Measurements from ENCODE around the gene PNMA6E. TPM values are rescaled to one million over a fixed set of nuclear protein-coding genes. Genes with fewer than 3 reads are reported as not detected.

Gene PNMA6E
- total RNA-seq, 6 experiments from 2014 or later: not detected

- Histone ChIP-seq H3K4me1 (peaks cover 0 to 4% (median 0%) of the 10 kb centered on the region in 4 donors), H3K27me3 (no peaks in the 10 kb centered on the region), H3K9me3 (no peaks in the 10 kb centered on the region), H3K4me3 (no peak overlapping the region), H3K36me3 (no peaks in the 10 kb centered on the region), H3K27ac (no peak overlapping the region)
- intact Hi-C loops (cut with DNase I): no loop called here
- no peak for ATAC-seq
- 92% methylated on average over 3 of the region's 6 CpGs for WGBS (ENCODE audit: insufficient coverage, low coverage, low lambda C conversion rate, missing lambda C conversion rate)
- TF ChIP-seq POLR2A (IDR thresholded peaks at IDR 0.05): no peak
- TF ChIP-seq CTCF (IDR thresholded peaks at IDR 0.05): no peak
- no peak for DNase-seq
Measured at GRCh38 chrX:153384390-153384789, 16.8 kb downstream of the PNMA6E start.

GRCh38 chrX:153382563-153383482 is 18.3 kb downstream of the PNMA6E start:
- DNase-seq (no peak), ATAC-seq (no peak)
- Histone ChIP-seq H3K36me3 (no peaks in the 10 kb centered on the region), H3K4me1 (peaks cover 0 to 4% (median 0%) of the 10 kb centered on the region in 4 donors), H3K27me3 (no peaks in the 10 kb centered on the region), H3K27ac (no peak overlapping the region), H3K9me3 (no peaks in the 10 kb centered on the region), H3K4me3 (no peak overlapping the region)
- TF ChIP-seq POLR2A (IDR thresholded peaks at IDR 0.05) (no peak), CTCF (IDR thresholded peaks at IDR 0.05) (no peak)
- intact Hi-C loops (cut with DNase I): no loop called here
- WGBS (ENCODE audit: insufficient coverage, low coverage, low lambda C conversion rate, missing lambda C conversion rate): 59% methylated on average over 3 of the region's 3 CpGs

- H3K4me3 ChIP-seq: no peak overlapping the region
- WGBS (ENCODE audit: insufficient coverage, low coverage, low lambda C conversion rate, missing lambda C conversion rate): 59% methylated on average over 8 of the region's 12 CpGs
- peaks cover 0 to 4% (median 0%) of the 10 kb centered on the region in 4 donors for H3K4me1 ChIP-seq
- no peak for TF ChIP-seq POLR2A (IDR thresholded peaks at IDR 0.05)
- no peak for TF ChIP-seq CTCF (IDR thresholded peaks at IDR 0.05)
- ATAC-seq: peak; percentile 63 to 84 (median 70)
- no peaks in the 10 kb centered on the region for H3K27me3 ChIP-seq
- DNase-seq: no peak
- no peaks in the 10 kb centered on the region for H3K9me3 ChIP-seq
- H3K36me3 ChIP-seq: no peaks in the 10 kb centered on the region
- H3K27ac ChIP-seq: no peak overlapping the region
- intact Hi-C loops (cut with DNase I): no loop called here
Measured at GRCh38 chrX:153381684-153382532, 19.2 kb downstream of the PNMA6E start.

GRCh38 chrX:153380691-153381090 is 20.5 kb downstream of the PNMA6E start:
- ATAC-seq (no peak), DNase-seq (no peak)
- TF ChIP-seq POLR2A (IDR thresholded peaks at IDR 0.05) (no peak), CTCF (IDR thresholded peaks at IDR 0.05) (no peak)
- H3K36me3 ChIP-seq: no peaks in the 10 kb centered on the region
- H3K27ac ChIP-seq: no peak overlapping the region
- no peaks in the 10 kb centered on the region for H3K27me3 ChIP-seq
- no peaks in the 10 kb centered on the region for H3K9me3 ChIP-seq
- peaks cover 0 to 4% (median 0%) of the 10 kb centered on the region in 4 donors for H3K4me1 ChIP-seq
- no peak overlapping the region for H3K4me3 ChIP-seq
- intact Hi-C loops (cut with DNase I): no loop called here
- 57% methylated on average over 2 of the region's 9 CpGs for WGBS (ENCODE audit: insufficient coverage, low coverage, low lambda C conversion rate, missing lambda C conversion rate)
